ENCODE results near the gene LETMD1.
"Not testable (repeated sequence)": the region's sequence is repeated elsewhere in the genome, so short reads cannot be mapped to it uniquely, and the experiment has no call there.

Gene LETMD1, protein sequence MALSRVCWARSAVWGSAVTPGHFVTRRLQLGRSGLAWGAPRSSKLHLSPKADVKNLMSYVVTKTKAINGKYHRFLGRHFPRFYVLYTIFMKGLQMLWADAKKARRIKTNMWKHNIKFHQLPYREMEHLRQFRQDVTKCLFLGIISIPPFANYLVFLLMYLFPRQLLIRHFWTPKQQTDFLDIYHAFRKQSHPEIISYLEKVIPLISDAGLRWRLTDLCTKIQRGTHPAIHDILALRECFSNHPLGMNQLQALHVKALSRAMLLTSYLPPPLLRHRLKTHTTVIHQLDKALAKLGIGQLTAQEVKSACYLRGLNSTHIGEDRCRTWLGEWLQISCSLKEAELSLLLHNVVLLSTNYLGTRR

DNA sequence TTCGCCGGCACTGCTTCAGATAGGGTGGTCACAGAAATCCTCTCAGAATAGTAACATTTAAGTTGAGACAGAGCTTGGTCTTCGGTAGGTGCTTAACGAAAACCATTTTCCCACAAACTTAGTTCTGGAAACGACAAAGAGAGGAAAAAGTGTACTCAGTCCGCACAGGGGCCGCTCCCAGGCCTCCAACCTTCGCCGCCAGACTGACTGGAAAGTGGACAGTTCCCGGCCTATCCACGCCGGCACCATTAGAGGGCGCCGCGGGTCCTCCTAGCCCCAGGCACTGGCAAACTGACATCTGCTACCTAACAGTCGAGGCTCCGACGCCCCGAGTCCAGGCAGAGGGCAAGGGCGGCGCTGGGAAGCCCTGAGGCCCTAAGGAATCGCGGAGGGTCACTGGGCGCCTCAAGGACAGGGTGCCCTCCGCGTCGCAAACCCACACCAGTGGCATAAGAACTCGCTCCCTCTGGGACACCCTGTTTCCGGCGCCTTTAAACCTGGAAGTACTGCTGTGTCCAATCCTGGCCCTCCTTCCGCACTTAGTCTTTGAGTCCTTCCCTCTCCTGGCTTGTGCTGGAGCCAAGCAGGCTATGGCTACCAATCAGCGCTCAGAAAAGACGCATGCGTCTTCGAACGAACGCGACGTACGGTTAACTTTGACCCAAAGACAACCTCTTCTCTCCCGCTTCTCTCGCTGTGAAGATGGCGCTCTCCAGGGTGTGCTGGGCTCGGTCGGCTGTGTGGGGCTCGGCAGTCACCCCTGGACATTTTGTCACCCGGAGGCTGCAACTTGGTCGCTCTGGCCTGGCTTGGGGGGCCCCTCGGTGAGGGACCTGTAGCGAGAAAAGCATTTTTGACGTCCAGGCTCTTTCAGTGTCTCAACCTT lies at the start of gene LETMD1:
Gene LETMD1, plus strand, starts transcription at position 673 of the 886 bp plus-strand sequence. Its CDS starts 30 bp downstream, at position 703.
- DNase-seq: peak; percentile 96

GRCh38 chr12:50999093-50999492 lies 49.0 kb upstream of the LETMD1 start:
- DNase-seq: no peak

GRCh38 chr12:51000245-51000644 lies 47.9 kb upstream of the LETMD1 start:
- no peak for DNase-seq

- DNase-seq: no peak
These were observed 46.3 kb upstream of the LETMD1 start for GRCh38 chr12:51001799-51002198.

DNA sequence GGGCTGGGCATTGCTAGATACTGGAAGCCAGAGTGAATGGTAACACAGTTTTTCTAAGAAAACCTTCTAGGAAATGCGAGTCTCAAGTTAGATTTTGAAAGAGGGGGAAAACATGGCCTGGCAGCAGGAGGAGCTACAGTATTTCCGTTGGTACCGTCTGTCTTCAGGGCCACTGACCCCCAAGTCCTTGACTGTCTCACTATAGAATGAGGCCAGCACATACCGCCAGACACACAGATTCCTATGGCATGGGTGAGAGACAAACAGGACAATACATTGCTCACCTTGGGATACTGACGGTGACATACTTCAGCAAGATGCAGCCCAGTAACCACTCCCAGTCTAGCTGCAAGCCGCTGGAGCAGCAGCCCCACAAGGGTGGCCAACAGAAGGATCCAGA lies 43.6 kb upstream of the LETMD1 start:
- no peak for DNase-seq

DNA sequence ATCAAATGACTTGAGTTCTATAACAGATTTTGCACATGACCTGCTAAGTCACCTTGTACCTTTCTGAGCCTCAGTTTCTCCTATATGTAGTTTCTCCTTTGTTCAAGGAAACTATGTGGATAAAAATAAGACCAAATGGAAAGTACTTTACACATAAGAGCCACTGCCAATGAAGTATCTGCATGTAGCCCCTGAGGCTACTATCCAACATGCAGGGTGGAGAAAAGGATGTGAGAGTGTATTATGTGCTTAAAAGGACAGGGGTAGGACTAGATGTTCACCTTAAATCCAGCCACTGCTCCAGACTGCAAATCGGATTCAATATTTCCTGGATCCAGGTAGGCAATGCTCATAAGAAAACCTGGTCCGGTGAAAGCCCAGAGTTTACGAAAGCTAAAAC lies 43.1 kb upstream of the LETMD1 start:
- no peak for DNase-seq

DNA sequence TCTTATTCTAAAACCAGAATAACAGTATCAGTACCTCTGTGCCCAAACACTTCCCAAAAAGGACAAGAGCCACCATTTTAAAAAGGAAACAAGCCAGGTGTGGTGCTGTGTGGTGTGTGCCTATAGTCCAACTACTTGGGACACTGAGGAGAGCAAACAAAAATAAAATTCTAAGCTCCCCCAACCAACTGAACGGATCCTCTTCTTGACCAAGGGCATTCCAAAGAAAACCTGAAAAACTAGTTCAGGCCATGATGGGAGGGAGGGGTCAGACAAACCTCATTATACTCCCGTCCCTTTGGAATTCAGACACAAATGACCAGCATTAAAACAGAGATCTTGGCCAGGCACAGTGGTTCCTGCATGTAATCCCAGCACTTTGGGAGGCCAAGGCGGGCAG lies 42.5 kb upstream of the LETMD1 start:
- no peak for DNase-seq

- DNase-seq: no peak
These were observed 39.6 kb upstream of the LETMD1 start for GRCh38 chr12:51008329-51009055.

DNA sequence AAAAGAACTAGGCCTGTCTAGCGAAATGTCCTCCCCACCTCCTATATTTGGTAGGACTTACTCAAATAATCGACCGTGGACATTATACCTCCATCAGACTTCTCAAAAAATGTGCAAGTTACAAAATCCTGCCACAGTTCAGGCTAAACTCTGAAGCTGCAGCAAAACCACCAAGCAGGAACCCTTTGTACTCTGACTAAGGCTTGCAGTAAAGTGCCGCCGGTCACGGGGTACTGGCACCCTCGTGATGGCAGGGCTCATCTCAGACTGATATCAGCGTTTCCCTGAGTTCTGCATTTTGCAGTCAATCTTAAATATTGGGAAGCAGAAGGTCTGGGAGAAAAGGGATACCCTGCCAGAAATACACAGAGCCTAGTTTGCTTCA lies 39.1 kb upstream of the LETMD1 start:
- DNase-seq: peak; percentile 50

DNA sequence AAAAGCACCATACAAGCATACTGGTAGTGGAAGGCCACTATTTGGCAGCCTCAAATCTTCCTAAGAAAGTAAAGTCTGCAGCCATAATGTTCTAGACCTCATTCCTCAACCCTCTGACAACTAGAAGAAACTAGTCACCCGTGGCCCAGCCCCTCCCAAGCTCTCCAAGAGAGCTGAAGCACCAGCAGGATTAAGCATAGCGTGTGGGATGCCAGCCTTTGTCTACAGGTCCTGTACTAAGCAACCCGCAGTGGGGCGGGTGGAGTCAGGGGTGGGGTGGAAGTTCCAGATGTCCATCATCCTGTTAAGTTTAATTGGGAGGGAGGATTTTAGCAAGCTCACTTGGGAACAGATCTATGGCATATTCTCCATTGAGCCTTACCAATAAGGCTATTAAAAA lies 36.2 kb upstream of the LETMD1 start:
- DNase-seq: no peak

- no peak for DNase-seq
These were observed 35.4 kb upstream of the LETMD1 start for GRCh38 chr12:51012570-51013236.

DNA sequence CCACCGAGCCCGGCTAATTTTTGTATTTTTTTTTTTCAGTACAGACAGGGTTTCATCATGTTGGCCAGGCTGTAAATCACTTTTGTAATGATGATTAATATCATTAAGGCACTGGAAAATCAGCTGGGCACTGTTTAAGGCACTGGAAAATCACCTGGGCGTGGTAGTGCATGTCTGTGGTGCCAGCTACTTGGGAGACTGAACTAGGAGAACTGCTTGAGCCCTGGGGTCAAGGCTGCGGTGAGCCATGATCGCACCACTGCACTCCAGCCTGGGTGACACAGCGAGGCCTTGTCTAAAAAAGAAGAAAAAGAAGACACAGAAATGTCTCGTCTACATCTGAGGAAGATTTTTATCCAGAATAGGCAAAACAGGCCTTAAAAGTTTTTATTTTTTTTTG lies 34.7 kb upstream of the LETMD1 start:
- no peak for DNase-seq

DNA sequence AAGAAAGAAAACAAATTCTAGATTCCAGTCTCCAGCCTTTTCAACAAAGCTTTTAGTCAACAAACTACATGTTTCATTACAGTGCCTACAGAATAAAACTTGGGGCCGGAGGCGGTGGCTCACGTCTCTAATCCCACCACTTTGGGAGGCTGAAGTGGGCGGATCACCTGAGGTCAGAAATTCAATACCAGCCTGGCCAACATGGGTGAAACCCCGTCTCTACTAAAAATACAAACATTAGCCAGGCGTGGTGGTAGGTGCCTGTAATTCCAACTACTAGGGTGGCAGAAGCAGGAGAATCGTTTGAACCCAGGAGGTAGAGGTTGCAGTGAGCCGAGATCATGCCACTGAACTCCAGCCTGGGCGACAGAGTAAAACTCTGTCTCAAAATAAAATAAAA lies 33.7 kb upstream of the LETMD1 start:
- DNase-seq: not testable (repeated sequence)

GRCh38 chr12:51017452-51017851 lies 30.7 kb upstream of the LETMD1 start:
- DNase-seq: no peak

- DNase-seq: no peak
These were observed 29.2 kb upstream of the LETMD1 start for GRCh38 chr12:51018956-51019355.

- DNase-seq: no peak
These were observed 28.2 kb upstream of the LETMD1 start for GRCh38 chr12:51019927-51020326.

- peak; percentile 11 for DNase-seq
These were observed 27.5 kb upstream of the LETMD1 start for GRCh38 chr12:51020448-51021182.

- no peak for DNase-seq
These were observed 26.4 kb upstream of the LETMD1 start for GRCh38 chr12:51021694-51022093.

GRCh38 chr12:51023625-51024382 lies 24.3 kb upstream of the LETMD1 start:
- no peak for DNase-seq

- no peak for DNase-seq
These were observed 22.7 kb upstream of the LETMD1 start for GRCh38 chr12:51025338-51025835.
